Psoas muscle (tissue), 8 donors: Measurements from ENCODE around the gene GABRR2. TPM values are rescaled to one million over a fixed set of nuclear protein-coding genes. Genes with fewer than 3 reads are reported as not detected.
A peak's percentile ranks its signal among the peaks of the same experiment; 100 is the strongest.

Source experiments
- ATAC-seq, 4 donors: fragments of 200-7000 bp; cut with Tn5 transposase; one replicate each; pipeline ENCODE4 v1.9.1; 2020; ENCODE audit warnings: moderate library complexity in 3 of 4, mild to moderate bottlenecking in 2 of 4
- DNase-seq, 2 donors: peaks; one replicate each; pipeline ENCODE4 v3.0.0-alpha.2; 2020
- H3K27ac ChIP-seq: fragments of 200-600 bp; one replicate; pipeline ENCODE4 v1.8.0; 2022
- H3K27me3 ChIP-seq, 3 donors: fragments of 200-600 bp in 1 of 3; one replicate each; pipeline versions ENCODE4 v1.6.1 to v1.8.0; 2013 to 2022; ENCODE audit warnings: low read length in 2 of 3, mild to moderate bottlenecking in 2 of 3, moderate library complexity in 1 of 3; ENCODE audit not compliant: insufficient read depth in 3 of 3
- H3K36me3 ChIP-seq, 2 donors: fragments of 200-600 bp in 1 of 2; one replicate each; pipeline versions ENCODE4 v1.6.1 to v1.8.0; 2013 to 2022; ENCODE audit warnings: low read depth in 1 of 2, mild to moderate bottlenecking in 1 of 2, moderate library complexity in 1 of 2; ENCODE audit not compliant: insufficient read depth in 1 of 2
- H3K4me1 ChIP-seq: fragments of 200-600 bp; one replicate; pipeline ENCODE4 v1.8.0; 2022
- H3K4me3 ChIP-seq: fragments of 200-600 bp; one replicate; pipeline ENCODE4 v1.8.0; 2022; ENCODE audit warnings: mild to moderate bottlenecking
- H3K9me3 ChIP-seq: fragments of 200-600 bp; one replicate; pipeline ENCODE4 v1.8.0; 2022
- CTCF ChIP-seq: fragments of 200-600 bp; IDR thresholded peaks from one replicate; pipeline ENCODE4 v1.8.0; 2022; ENCODE audit warnings: antibody characterized with exemption
- WGBS, 3 donors: extraction: QIAGEN DNeasy Blood & Tissue Kit; methylation state at CpG; one replicate each; pipeline versions ENCODE4 v1.1.6 to v1.1.7; 2013; 5-methylcytosine and 5-hydroxymethylcytosine counted together
- intact Hi-C, 2 donors: fragments of 100-400 bp; cut with DNase I; formaldehyde crosslinking; loops; one replicate each; pipeline versions ENCODE4 v1.11.0 to v1.14.2; 2022
- polyA plus RNA-seq, 3 donors: library from polyadenylated mRNA; stranded (reverse); fragments of 200-250 nt; gene quantifications; one replicate each; pipeline ENCODE4 v1.2.3, GENCODE V29; 2013
- total RNA-seq, 4 donors: library from RNA; stranded (reverse); fragmentation: NEBNext Ultra II Directional in 2 of 4; extraction: Animal tissue kit (Norgen Biotek cat#: 25700) in 2 of 4; gene quantifications; one replicate each; pipeline versions ENCODE4 v1.2.1 to v1.2.4, GENCODE V29; 2021 to 2023
- donor health status: healthy with polysubstance abuse.
- donor health status: DM: no; HTN: no; CAD: no; lungs with moderate emphysema.
- donor health status: Bipolar disorder and iron deficiency.
- donor health status: healthy.
- donor health status: DM: yes; HTN: yes; CAD: no.
- donor health status: DM: no; HTN: no; CAD: no.
- donor health status: DM: no; HTN: no; CAD: no.
- donor health status: DM: yes; HTN: yes; CAD: no.

GABRR2 gene
- total and polyA plus RNA-seq, 7 donors, result 0.34 to 4.3 (median 0.71) TPM

GRCh38 chr6:89282749-89283148, 32.4 kb downstream of the GABRR2 start:
- Histone ChIP-seq H3K4me3 (no peak overlapping the region), H3K27me3 (no peaks in the 10 kb centered on the region), H3K36me3 (no peaks in the 10 kb centered on the region), H3K4me1 (no peaks in the 10 kb centered on the region), H3K27ac (no peak overlapping the region), H3K9me3 (no peaks in the 10 kb centered on the region)
- DNase-seq (no peak), ATAC-seq (no peak)
- TF ChIP-seq CTCF, result no peak
- intact Hi-C loops, result no loop called here
- WGBS, 3 donors, result 82 to 89% (median 86%) methylated on average over 9 of the region's 9 CpGs

- H3K36me3 ChIP-seq, result no peaks in the 10 kb centered on the region
- no peak overlapping the region for H3K4me3 ChIP-seq
- TF ChIP-seq CTCF, result peak; percentile 34
- DNase-seq (no peak), ATAC-seq (peak; percentile 42 to 73 (median 58))
- no peak overlapping the region for H3K27ac ChIP-seq
- intact Hi-C loops, result no loop called here
- WGBS, 3 donors, result 64 to 77% (median 70%) methylated on average over 10 of the region's 10 CpGs
- no peaks in the 10 kb centered on the region for H3K27me3 ChIP-seq
- no peaks in the 10 kb centered on the region for H3K4me1 ChIP-seq
- no peaks in the 10 kb centered on the region for H3K9me3 ChIP-seq
These were observed 33.3 kb downstream of the GABRR2 start for GRCh38 chr6:89281779-89282246.

GRCh38 chr6:89278956-89279355, 36.1 kb downstream of the GABRR2 start:
- intact Hi-C loops, result no loop called here
- Histone ChIP-seq H3K4me1 (no peaks in the 10 kb centered on the region), H3K27ac (no peak overlapping the region), H3K36me3 (no peaks in the 10 kb centered on the region), H3K27me3 (no peaks in the 10 kb centered on the region), H3K4me3 (no peak overlapping the region), H3K9me3 (no peaks in the 10 kb centered on the region)
- ATAC-seq (no peak), DNase-seq (no peak)
- TF ChIP-seq CTCF, result no peak
- WGBS, 3 donors, result 82 to 92% (median 88%) methylated on average over 9 of the region's 9 CpGs

GRCh38 chr6:89275900-89276299, 39.2 kb downstream of the GABRR2 start:
- ATAC-seq (no peak), DNase-seq (no peak)
- no peaks in the 10 kb centered on the region for H3K4me1 ChIP-seq
- H3K27ac ChIP-seq, result no peak overlapping the region
- no peaks in the 10 kb centered on the region for H3K9me3 ChIP-seq
- TF ChIP-seq CTCF, result no peak
- 82 to 96% (median 84%) methylated on average over 4 of the region's 4 CpGs for WGBS, 3 donors
- no peak overlapping the region for H3K4me3 ChIP-seq
- H3K27me3 ChIP-seq, result no peaks in the 10 kb centered on the region
- intact Hi-C loops, result no loop called here
- H3K36me3 ChIP-seq, result no peaks in the 10 kb centered on the region

GRCh38 chr6:89273816-89274215, 41.3 kb downstream of the GABRR2 start:
- Histone ChIP-seq H3K27ac (no peak overlapping the region), H3K4me3 (no peak overlapping the region), H3K36me3 (no peaks in the 10 kb centered on the region), H3K4me1 (no peaks in the 10 kb centered on the region), H3K9me3 (no peaks in the 10 kb centered on the region), H3K27me3 (no peaks in the 10 kb centered on the region)
- intact Hi-C loops, result no loop called here
- TF ChIP-seq CTCF, result no peak
- DNase-seq (no peak), ATAC-seq (no peak)
- WGBS, 3 donors, result 92 to 98% (median 96%) methylated on average over 3 of the region's 3 CpGs
